WTC11 (cell line): ENCODE measurements around the gene GOLGA6C. TPM values are rescaled to one million over a fixed set of nuclear protein-coding genes. Genes with fewer than 3 reads are reported as not detected.

Source experiments
- ATAC-seq: fragments of 200-7000 bp; cut with Tn5 transposase; 2 replicates; pipeline ENCODE4 v1.10.0; 2021; ENCODE audit warnings: mild to moderate bottlenecking, moderate library complexity
- CTCF ChIA-PET: fragments of 300-600 bp; sonication (Branson Sonifier 250); formaldehyde crosslinking; loops from one replicate; lab custom pipeline; 2021; ENCODE audit warnings: antibody characterized with exemption; lab: Charles Lee
- POLR2A ChIA-PET: fragments of 350-600 bp; sonication (Branson Sonifier 250); formaldehyde crosslinking; loops from one replicate; lab custom pipeline; 2021; ENCODE audit warnings: antibody characterized with exemption; lab: Charles Lee
- DNase-seq: peaks from one replicate; pipeline ENCODE4 v3.0.0; 2021; ENCODE audit warnings: low spot score
- H3K27ac Mint-ChIP-seq: 2 replicates; pipeline ENCODE4 v1.8.0; 2021; ENCODE audit warnings: mixed read lengths
- H3K27me3 Mint-ChIP-seq: 2 replicates; pipeline ENCODE4 v1.8.0; 2021; ENCODE audit warnings: low read depth, mild to moderate bottlenecking, moderate library complexity, mixed read lengths
- H3K36me3 Mint-ChIP-seq: 2 replicates; pipeline ENCODE4 v1.8.0; 2021; ENCODE audit warnings: mixed read lengths
- H3K4me1 Mint-ChIP-seq: 2 replicates; pipeline ENCODE4 v1.8.0; 2022; ENCODE audit warnings: mixed read lengths
- H3K4me3 Mint-ChIP-seq: 2 replicates; pipeline ENCODE4 v1.8.0; 2021; ENCODE audit warnings: mild to moderate bottlenecking, moderate library complexity, mixed read lengths
- H3K9me3 Mint-ChIP-seq: 2 replicates; pipeline ENCODE4 v1.8.0; 2021; ENCODE audit warnings: mixed read lengths
- ATF6 ChIP-seq: sonication (generic); formaldehyde crosslinking; IDR thresholded peaks from 2 replicates; pipeline ENCODE4 v1.8.1; 2023; ENCODE audit warnings: mild to moderate bottlenecking, missing genetic modification reagents
- E2F4 ChIP-seq: sonication (generic); formaldehyde crosslinking; IDR thresholded peaks from 2 replicates; pipeline ENCODE4 v1.8.1; 2022; ENCODE audit warnings: low read depth, mild to moderate bottlenecking, moderate library complexity, missing genetic modification reagents, borderline replicate concordance
- E2F5 ChIP-seq: sonication (generic); formaldehyde crosslinking; IDR thresholded peaks from 2 replicates; pipeline ENCODE4 v1.8.1; 2022; ENCODE audit warnings: mild to moderate bottlenecking, moderate library complexity, missing genetic modification reagents
- ELF4 ChIP-seq: sonication (generic); formaldehyde crosslinking; IDR thresholded peaks from 2 replicates; pipeline ENCODE4 v1.8.1; 2022; ENCODE audit warnings: low read depth, mild to moderate bottlenecking, moderate library complexity, missing genetic modification reagents
- FOXJ3 ChIP-seq: sonication (generic); formaldehyde crosslinking; IDR thresholded peaks from 2 replicates; pipeline ENCODE4 v1.9.0; 2021; ENCODE audit warnings: missing genetic modification reagents, mild to moderate bottlenecking, borderline replicate concordance
- GRHL2 ChIP-seq: fragments of 250-450 bp; sonication (Bioruptor Pico); IDR thresholded peaks from 2 replicates; pipeline ENCODE4 v1.8.0; 2022; ENCODE audit warnings: mild to moderate bottlenecking, moderate library complexity; ENCODE audit not compliant: insufficient replicate concordance, severe bottlenecking
- GTF2I ChIP-seq: fragments of 250-450 bp; sonication (Bioruptor Pico); conservative IDR thresholded peaks from 2 replicates; pipeline ENCODE4 v1.4.0; 2021; ENCODE audit warnings: mild to moderate bottlenecking
- HMGXB4 ChIP-seq: sonication (generic); formaldehyde crosslinking; IDR thresholded peaks from 2 replicates; pipeline ENCODE4 v1.8.1; 2023; ENCODE audit warnings: mild to moderate bottlenecking, moderate library complexity, missing genetic modification reagents
- IRF1 ChIP-seq: sonication (generic); formaldehyde crosslinking; IDR thresholded peaks from 2 replicates; pipeline ENCODE4 v1.8.0; 2023; ENCODE audit warnings: missing genetic modification reagents
- KAT7 ChIP-seq: sonication (generic); formaldehyde crosslinking; IDR thresholded peaks from 2 replicates; pipeline ENCODE4 v1.8.1; 2023; ENCODE audit warnings: missing genetic modification reagents, mild to moderate bottlenecking, borderline replicate concordance
- RORB ChIP-seq: fragments of 250-450 bp; sonication (Bioruptor Pico); IDR thresholded peaks from 2 replicates; pipeline ENCODE4 v1.9.0; 2021; ENCODE audit warnings: mild to moderate bottlenecking
- SOX15 ChIP-seq: fragments of 250-450 bp; sonication (Bioruptor Pico); IDR thresholded peaks from 2 replicates; pipeline ENCODE4 v1.9.0; 2021; ENCODE audit warnings: mild to moderate bottlenecking
- TEAD1 ChIP-seq: sonication (generic); formaldehyde crosslinking; IDR thresholded peaks from 2 replicates; pipeline ENCODE4 v1.8.0; 2022; ENCODE audit warnings: mild to moderate bottlenecking, missing genetic modification reagents
- TEAD4 ChIP-seq: sonication (generic); formaldehyde crosslinking; IDR thresholded peaks from 2 replicates; pipeline ENCODE4 v1.8.0; 2022; ENCODE audit warnings: mild to moderate bottlenecking, missing genetic modification reagents
- TP53 ChIP-seq: sonication (generic); formaldehyde crosslinking; IDR thresholded peaks from 2 replicates; pipeline ENCODE4 v1.8.1; 2023; ENCODE audit warnings: mild to moderate bottlenecking, missing genetic modification reagents
- ZBTB21 ChIP-seq: sonication (generic); formaldehyde crosslinking; IDR thresholded peaks from 2 replicates; pipeline ENCODE4 v1.8.1; 2023; ENCODE audit warnings: mild to moderate bottlenecking, missing genetic modification reagents, borderline replicate concordance
- ZNF138 ChIP-seq: sonication (generic); formaldehyde crosslinking; conservative IDR thresholded peaks from 2 replicates; pipeline ENCODE4 v1.8.1; 2022; ENCODE audit warnings: mild to moderate bottlenecking, moderate library complexity, missing genetic modification reagents
- ZNF219 ChIP-seq: sonication (generic); formaldehyde crosslinking; IDR thresholded peaks from 2 replicates; pipeline ENCODE4 v1.8.0; 2023; ENCODE audit warnings: missing genetic modification reagents, mild to moderate bottlenecking, borderline replicate concordance
- ZNF232 ChIP-seq: sonication (generic); formaldehyde crosslinking; IDR thresholded peaks from 2 replicates; pipeline ENCODE4 v1.8.0; 2022; ENCODE audit warnings: mild to moderate bottlenecking, missing genetic modification reagents
- ZNF317 ChIP-seq: sonication (generic); formaldehyde crosslinking; IDR thresholded peaks from 2 replicates; pipeline ENCODE4 v1.8.1; 2023; ENCODE audit warnings: low read depth, mild to moderate bottlenecking, moderate library complexity, missing genetic modification reagents, borderline replicate concordance
- ZSCAN18 ChIP-seq: fragments of 250-450 bp; sonication (Bioruptor Pico); IDR thresholded peaks from 2 replicates; pipeline ENCODE4 v2.1.2; 2022; ENCODE audit warnings: mild to moderate bottlenecking, moderate library complexity
- total RNA-seq: library from RNA; stranded (reverse); gene quantifications from 3 replicates; pipeline ENCODE4 v1.2.3, GENCODE V29; 2021
- TF ChIP-seq, protein P1 (sequence below): sonication (generic); formaldehyde crosslinking; IDR thresholded peaks from 2 replicates; pipeline ENCODE4 v1.8.1; 2022; ENCODE audit warnings: mild to moderate bottlenecking, missing genetic modification reagents, moderate library complexity, borderline replicate concordance
- TF ChIP-seq, protein P2 (sequence below): fragments of 250-450 bp; sonication (Bioruptor Pico); IDR thresholded peaks from 2 replicates; pipeline ENCODE4 v1.9.0; 2021; ENCODE audit warnings: moderate library complexity, mild to moderate bottlenecking, inconsistent platforms, borderline replicate concordance

Gene GOLGA6C
- total RNA-seq, 1 experiment from 2014 or later, result 0.52 TPM

DNA sequence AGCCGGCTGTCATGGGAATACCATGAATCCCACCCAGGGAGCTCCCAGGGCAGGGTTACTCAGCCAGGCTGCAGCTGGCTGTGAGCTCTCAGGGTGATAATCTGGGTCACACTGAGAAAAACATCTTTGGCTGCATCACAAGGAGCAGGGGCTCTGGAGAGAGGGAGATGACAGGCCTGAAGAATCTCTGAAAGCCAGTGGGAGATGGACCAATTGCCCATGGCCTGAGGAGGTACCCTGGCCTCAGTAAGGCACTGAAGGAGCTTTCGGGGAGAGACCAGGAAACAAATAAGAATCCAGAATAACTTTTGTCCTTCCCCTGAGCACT, 28.2 kb upstream of the GOLGA6C start:
- H3K36me3 Mint-ChIP-seq, result no peaks in the 10 kb centered on the region
- no peak overlapping the region for H3K4me3 Mint-ChIP-seq
- POLR2A ChIA-PET, result no interaction called here
- H3K27ac Mint-ChIP-seq, result no peak overlapping the region
- TF ChIP-seq SOX15 (CRISPR knock-in tag) (no peak), ZBTB21 (CRISPR knock-in tag) (no peak), GRHL2 (no peak), E2F5 (no peak), TEAD1 (CRISPR knock-in tag) (no peak), HMGXB4 (no peak), TP53 (CRISPR knock-in tag) (no peak), IRF1 (no peak), E2F4 (CRISPR knock-in tag) (no peak), ATF6 (CRISPR knock-in tag) (no peak), GTF2I (CRISPR knock-in tag) (no peak), ZNF219 (no peak), TEAD4 (CRISPR knock-in tag) (no peak)
- TF ChIP-seq, protein P1, sequence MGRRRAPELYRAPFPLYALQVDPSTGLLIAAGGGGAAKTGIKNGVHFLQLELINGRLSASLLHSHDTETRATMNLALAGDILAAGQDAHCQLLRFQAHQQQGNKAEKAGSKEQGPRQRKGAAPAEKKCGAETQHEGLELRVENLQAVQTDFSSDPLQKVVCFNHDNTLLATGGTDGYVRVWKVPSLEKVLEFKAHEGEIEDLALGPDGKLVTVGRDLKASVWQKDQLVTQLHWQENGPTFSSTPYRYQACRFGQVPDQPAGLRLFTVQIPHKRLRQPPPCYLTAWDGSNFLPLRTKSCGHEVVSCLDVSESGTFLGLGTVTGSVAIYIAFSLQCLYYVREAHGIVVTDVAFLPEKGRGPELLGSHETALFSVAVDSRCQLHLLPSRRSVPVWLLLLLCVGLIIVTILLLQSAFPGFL (CRISPR knock-in tag), result no peak
- TF ChIP-seq, protein P2, sequence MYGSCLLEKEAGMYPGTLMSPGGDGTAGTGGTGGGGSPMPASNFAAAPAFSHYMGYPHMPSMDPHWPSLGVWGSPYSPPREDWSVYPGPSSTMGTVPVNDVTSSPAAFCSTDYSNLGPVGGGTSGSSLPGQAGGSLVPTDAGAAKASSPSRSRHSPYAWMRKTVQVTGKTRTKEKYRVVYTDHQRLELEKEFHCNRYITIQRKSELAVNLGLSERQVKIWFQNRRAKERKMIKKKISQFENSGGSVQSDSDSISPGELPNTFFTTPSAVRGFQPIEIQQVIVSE (CRISPR knock-in tag), result no peak
- TF ChIP-seq, all 79 proteins: peak for 0
- no peak for DNase-seq
- Mint-ChIP-seq H3K4me1 (peaks cover 11% of the 10 kb centered on the region), H3K27me3 (peaks cover 32% of the 10 kb centered on the region), H3K9me3 (no peaks in the 10 kb centered on the region)
- CTCF ChIA-PET, result interaction anchor here (3.4 kb wide), 1 partner anchor 78 kb away, joined by 17 read pairs; no protein-coding TSS in a partner anchor
- no peak for ATAC-seq

DNA sequence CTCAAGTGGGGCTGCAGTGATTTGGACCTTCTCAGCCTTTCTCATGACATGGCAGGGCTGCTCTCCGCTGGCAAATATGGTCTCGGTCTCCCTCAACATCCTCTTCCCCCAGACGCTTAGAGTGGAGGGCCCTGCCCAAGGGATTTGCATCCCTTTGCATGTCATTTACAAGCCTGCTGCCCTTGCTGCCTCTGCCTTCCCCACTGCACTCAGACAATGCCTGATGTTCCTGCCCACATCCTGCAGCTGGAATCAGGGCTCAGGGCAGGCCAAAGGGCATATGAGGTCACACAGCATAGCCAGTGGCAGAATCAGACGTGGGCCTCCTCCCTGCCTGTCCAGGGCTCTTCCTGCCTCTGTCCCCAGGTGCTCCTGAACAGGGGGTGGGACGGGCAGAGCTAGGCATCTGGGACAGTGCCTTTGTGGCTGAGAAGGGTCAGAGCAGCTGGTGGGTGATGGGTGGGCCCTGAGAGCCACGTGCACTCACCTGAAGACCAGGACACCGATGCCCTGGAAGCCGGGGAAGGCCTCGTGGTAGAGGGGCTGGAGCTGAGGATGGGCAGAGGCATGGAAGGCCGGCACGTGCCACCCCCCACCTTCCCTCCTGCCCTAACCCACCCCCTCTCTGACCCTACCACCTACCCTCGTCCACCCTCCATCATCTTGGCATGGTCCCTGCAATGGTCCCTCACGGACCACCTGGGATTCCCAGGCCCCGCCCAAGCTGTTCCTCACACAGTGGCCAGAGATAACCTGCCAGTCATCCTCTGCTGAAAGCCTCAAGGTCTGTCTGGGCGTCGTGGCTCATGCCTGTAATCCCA, 27.4 kb upstream of the GOLGA6C start:
- Mint-ChIP-seq H3K36me3 (no peaks in the 10 kb centered on the region), H3K4me3 (no peak overlapping the region), H3K27ac (no peak overlapping the region), H3K4me1 (peaks cover 11% of the 10 kb centered on the region), H3K9me3 (no peaks in the 10 kb centered on the region), H3K27me3 (peaks cover 29% of the 10 kb centered on the region)
- ATAC-seq (peak; percentile 59), DNase-seq (no peak)
- POLR2A ChIA-PET, result interaction anchor here (0.5 kb wide), 1 partner anchor 14 kb away, joined by 3 read pairs; no protein-coding TSS in a partner anchor
- CTCF ChIA-PET, result interaction anchor here (3.4 kb wide), 1 partner anchor 77 kb away, joined by 17 read pairs; no protein-coding TSS in a partner anchor
- TF ChIP-seq ZSCAN18 (CRISPR knock-in tag), result no peak
- no peak for TF ChIP-seq TEAD4 (CRISPR knock-in tag)
- no peak for TF ChIP-seq FOXJ3 (CRISPR knock-in tag)
- TF ChIP-seq ELF4, result no peak
- no peak for TF ChIP-seq ZNF232 (CRISPR knock-in tag)
- no peak for TF ChIP-seq KAT7 (CRISPR knock-in tag)
- TF ChIP-seq RORB (CRISPR knock-in tag), result no peak
- TF ChIP-seq ZNF138 (CRISPR knock-in tag), result no peak
- no peak for TF ChIP-seq ZNF317 (CRISPR knock-in tag)
